ENCODE measurements around the gene NOC3L. TPM values are rescaled to one million over a fixed set of nuclear protein-coding genes. Genes with fewer than 3 reads are reported as not detected.

Gene NOC3L
- total RNA-seq, 1 donor from 2014 or later: 16.7 TPM

GRCh38 chr10:94292434-94293090 lies 70.2 kb downstream of the NOC3L start:
- no peak for TF ChIP-seq CTCF (conservative IDR thresholded peaks at IDR 0.05; ENCODE audit: low read depth, low read length)
- no peak for DNase-seq (ENCODE audit: low read depth)
- H3K4me3 ChIP-seq (ENCODE audit: low read depth, low read length): no peak overlapping the region

- DNase-seq (ENCODE audit: low read depth): no peak
- H3K4me3 ChIP-seq (ENCODE audit: low read depth, low read length): no peak overlapping the region
- TF ChIP-seq CTCF (conservative IDR thresholded peaks at IDR 0.05; ENCODE audit: low read depth, low read length): no peak
Measured at GRCh38 chr10:94288361-94289101, 74.2 kb downstream of the NOC3L start.

GRCh38 chr10:94287336-94287735 lies 75.4 kb downstream of the NOC3L start:
- no peak for TF ChIP-seq CTCF (conservative IDR thresholded peaks at IDR 0.05; ENCODE audit: low read depth, low read length)
- no peak for DNase-seq (ENCODE audit: low read depth)
- no peak overlapping the region for H3K4me3 ChIP-seq (ENCODE audit: low read depth, low read length)

- no peak overlapping the region for H3K4me3 ChIP-seq (ENCODE audit: low read depth, low read length)
- no peak for DNase-seq (ENCODE audit: low read depth)
- TF ChIP-seq CTCF (conservative IDR thresholded peaks at IDR 0.05; ENCODE audit: low read depth, low read length): no peak
Measured at GRCh38 chr10:94286901-94287300, 75.8 kb downstream of the NOC3L start.

GRCh38 chr10:94285271-94285670 lies 77.5 kb downstream of the NOC3L start:
- no peak overlapping the region for H3K4me3 ChIP-seq (ENCODE audit: low read depth, low read length)
- DNase-seq (ENCODE audit: low read depth): no peak
- no peak for TF ChIP-seq CTCF (conservative IDR thresholded peaks at IDR 0.05; ENCODE audit: low read depth, low read length)

Other genes starting within 250 kb of the NOC3L start
- 9.8 and 12.9 TPM in 2 replicates for gene TBC1D12, start 39.6 kb upstream of the NOC3L start, total RNA-seq
- gene HELLS, start 182.8 kb upstream of the NOC3L start, total RNA-seq: 42.3 and 71.1 TPM in 2 replicates